ENCODE data around the gene USP4. TPM values are rescaled to one million over a fixed set of nuclear protein-coding genes. Genes with fewer than 3 reads are reported as not detected.

The USP4 gene
- total and polyA plus RNA-seq, 5 donors, result 19.5 to 46.0 (median 39.8) TPM

DNA sequence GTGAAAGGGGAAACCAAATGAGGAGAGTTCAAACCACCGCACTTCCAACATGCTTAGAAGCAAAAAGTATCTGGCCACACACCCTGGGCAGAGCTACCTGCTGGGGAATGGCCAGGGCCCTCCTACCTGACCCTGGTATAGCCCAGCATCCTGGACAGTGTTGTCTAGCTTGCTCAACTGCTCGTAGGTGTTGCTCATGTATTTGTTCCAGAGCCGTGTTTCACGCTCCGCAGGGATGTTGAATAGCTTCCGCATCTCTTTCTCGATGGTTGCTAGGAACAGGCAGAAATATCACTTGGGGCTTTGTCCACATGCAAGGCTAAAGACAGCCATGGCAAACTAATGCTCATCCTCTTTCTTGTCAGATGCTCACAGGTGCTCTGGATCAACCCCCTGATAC lies 15.1 kb downstream of the USP4 start:
- ATAC-seq, result no peak
- Histone ChIP-seq H3K9me3 (ENCODE audit: control insufficient read depth, low read length) (no peaks in the 10 kb centered on the region), H3K27me3 (ENCODE audit: control insufficient read depth, insufficient read depth) (no peaks in the 10 kb centered on the region), H3K4me1 (ENCODE audit: control insufficient read depth, insufficient read depth, low read length) (peaks cover 1% of the 10 kb centered on the region), H3K27ac (ENCODE audit: low read length) (no peak overlapping the region), H3K4me3 (ENCODE audit: low read length) (no peak overlapping the region)
- intact Hi-C loops (cut with DNase I), result loop anchor here in 1 of 4 donors (5.0 kb wide), 1 partner anchor 282 kb away; no protein-coding TSS in a partner anchor
- no peak for DNase-seq
- WGBS, result 92% methylated on average over 7 of the region's 7 CpGs

DNA sequence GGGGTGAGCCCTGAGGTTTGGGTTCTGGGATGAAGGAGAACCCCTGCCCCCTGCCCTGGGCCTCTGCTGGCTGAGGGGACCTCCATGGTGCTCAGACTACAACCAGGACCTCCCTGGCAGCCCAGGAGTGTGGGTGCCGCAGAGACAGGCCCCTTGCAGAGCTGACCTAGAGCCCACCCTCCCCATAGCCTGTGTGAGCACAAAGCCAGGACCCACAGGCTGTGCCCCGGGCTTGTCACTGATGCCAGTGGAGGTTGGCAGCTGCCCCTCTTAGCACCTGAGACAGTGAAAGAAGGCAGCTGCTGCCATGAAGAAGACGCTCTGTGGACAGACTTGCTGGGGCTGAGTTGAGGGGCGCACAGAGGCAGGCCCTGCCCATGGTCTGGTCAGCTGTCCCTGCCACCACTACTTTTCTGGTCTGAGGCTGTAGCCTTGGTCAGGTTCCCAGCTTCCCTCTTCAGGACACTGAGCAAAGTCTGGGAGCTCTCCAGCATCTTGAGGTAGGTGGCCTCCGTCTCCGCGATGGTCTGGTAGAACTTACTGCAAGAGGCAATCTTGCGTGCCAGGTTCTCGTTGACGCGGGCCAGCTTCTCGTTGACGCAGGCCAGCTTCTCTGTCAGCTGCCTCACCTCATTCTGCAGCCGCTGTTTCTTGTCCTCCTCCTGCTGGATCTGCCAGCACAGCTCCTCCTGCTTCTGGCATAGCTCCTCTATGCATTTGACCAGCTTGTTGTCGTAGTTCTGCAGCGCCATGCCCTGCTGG lies 23.0 kb downstream of the USP4 start:
- Histone ChIP-seq H3K27ac (ENCODE audit: low read length) (no peak overlapping the region), H3K27me3 (ENCODE audit: control insufficient read depth, insufficient read depth) (no peaks in the 10 kb centered on the region), H3K9me3 (ENCODE audit: control insufficient read depth, low read length) (no peaks in the 10 kb centered on the region), H3K4me3 (ENCODE audit: low read length) (no peak overlapping the region), H3K4me1 (ENCODE audit: control insufficient read depth, insufficient read depth, low read length) (no peaks in the 10 kb centered on the region)
- 90% methylated on average over 16 of the region's 16 CpGs for WGBS
- intact Hi-C loops (cut with DNase I), result no loop called here
- peak in 1 of 2 donors; percentile 29 for ATAC-seq
- peak in 1 of 3 donors; percentile 24 for DNase-seq

GRCh38 chr3:49313896-49314688 lies 25.8 kb downstream of the USP4 start:
- Histone ChIP-seq H3K27me3 (ENCODE audit: control insufficient read depth, insufficient read depth) (no peaks in the 10 kb centered on the region), H3K4me3 (ENCODE audit: low read length) (no peak overlapping the region), H3K9me3 (ENCODE audit: control insufficient read depth, low read length) (no peaks in the 10 kb centered on the region), H3K27ac (ENCODE audit: low read length) (no peak overlapping the region), H3K4me1 (ENCODE audit: control insufficient read depth, insufficient read depth, low read length) (no peaks in the 10 kb centered on the region)
- WGBS, result 87% methylated on average over 1 of the region's 1 CpG
- ATAC-seq (no peak), DNase-seq (no peak)
- intact Hi-C loops (cut with DNase I), result no loop called here

DNA sequence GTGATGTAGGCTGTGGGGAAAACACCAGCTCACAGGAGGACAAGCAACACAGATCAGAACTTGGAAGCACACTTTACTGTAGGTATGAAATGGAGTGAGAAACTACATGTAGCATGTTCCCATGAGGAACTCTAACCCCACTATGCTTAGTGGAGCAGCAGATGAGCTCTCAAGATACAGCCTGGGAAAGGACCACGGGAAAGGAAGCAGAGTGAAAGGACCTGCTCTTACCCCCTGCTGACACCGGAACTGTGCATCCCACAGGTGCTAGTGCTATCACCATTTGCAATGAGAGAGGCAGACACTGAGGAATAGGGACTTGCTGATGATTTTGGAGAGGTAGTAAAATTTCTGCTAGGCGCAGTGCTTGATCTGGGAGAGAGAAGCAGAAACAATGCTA lies 28.6 kb downstream of the USP4 start:
- Histone ChIP-seq H3K4me3 (ENCODE audit: low read length) (no peak overlapping the region), H3K27me3 (ENCODE audit: control insufficient read depth, insufficient read depth) (no peaks in the 10 kb centered on the region), H3K27ac (ENCODE audit: low read length) (no peak overlapping the region), H3K4me1 (ENCODE audit: control insufficient read depth, insufficient read depth, low read length) (no peaks in the 10 kb centered on the region), H3K9me3 (ENCODE audit: control insufficient read depth, low read length) (no peaks in the 10 kb centered on the region)
- ATAC-seq (no peak), DNase-seq (no peak)
- whole genome bisulfite sequencing, result 91% methylated on average over 3 of the region's 3 CpGs
- intact Hi-C loops (cut with DNase I), result no loop called here

GRCh38 chr3:49310677-49311076 lies 29.2 kb downstream of the USP4 start:
- intact Hi-C loops (cut with DNase I), result no loop called here

GRCh38 chr3:49305608-49306007 lies 34.2 kb downstream of the USP4 start:
- Histone ChIP-seq H3K4me3 (ENCODE audit: low read length) (no peak overlapping the region), H3K9me3 (ENCODE audit: control insufficient read depth, low read length) (no peaks in the 10 kb centered on the region), H3K27ac (ENCODE audit: low read length) (no peak overlapping the region), H3K27me3 (ENCODE audit: control insufficient read depth, insufficient read depth) (no peaks in the 10 kb centered on the region), H3K4me1 (ENCODE audit: control insufficient read depth, insufficient read depth, low read length) (no peaks in the 10 kb centered on the region)
- peak in 1 of 3 donors; percentile 4 for DNase-seq
- intact Hi-C loops (cut with DNase I), result no loop called here
- WGBS, result 91% methylated on average over 5 of the region's 5 CpGs
- no peak for ATAC-seq

More at GRCh38 chr3:49310677-49311076, 29.2 kb downstream of the USP4 start:
- Histone ChIP-seq H3K9me3 (ENCODE audit: control insufficient read depth, low read length) (no peaks in the 10 kb centered on the region), H3K27me3 (ENCODE audit: control insufficient read depth, insufficient read depth) (no peaks in the 10 kb centered on the region), H3K4me3 (ENCODE audit: low read length) (no peak overlapping the region), H3K4me1 (ENCODE audit: control insufficient read depth, insufficient read depth, low read length) (no peaks in the 10 kb centered on the region), H3K27ac (ENCODE audit: low read length) (no peak overlapping the region)
- ATAC-seq (no peak), DNase-seq (no peak)
- 98% methylated on average over 1 of the region's 1 CpG for WGBS

DNA sequence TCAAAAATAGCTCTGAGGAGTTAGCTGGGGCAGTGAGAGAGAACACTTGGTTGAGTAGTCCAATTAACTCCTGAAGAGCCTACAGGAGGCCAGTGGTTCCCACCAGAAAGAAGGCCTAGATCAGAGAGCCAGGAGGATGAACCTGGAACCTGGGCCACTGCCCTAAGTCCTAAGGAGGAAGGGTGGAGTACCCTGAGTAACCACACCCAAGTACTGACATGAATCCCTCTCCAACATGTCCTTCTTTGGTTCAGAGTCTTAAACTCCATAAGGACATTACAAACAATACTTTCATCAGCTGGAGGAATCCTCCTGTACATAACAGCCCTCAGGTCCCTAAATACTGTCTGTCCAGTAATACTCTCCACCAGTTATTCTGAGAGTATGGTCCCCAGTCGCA lies 37.2 kb downstream of the USP4 start:
- Histone ChIP-seq H3K4me3 (ENCODE audit: low read length) (no peak overlapping the region), H3K4me1 (ENCODE audit: control insufficient read depth, insufficient read depth, low read length) (no peaks in the 10 kb centered on the region), H3K9me3 (ENCODE audit: control insufficient read depth, low read length) (no peaks in the 10 kb centered on the region), H3K27me3 (ENCODE audit: control insufficient read depth, insufficient read depth) (no peaks in the 10 kb centered on the region), H3K27ac (ENCODE audit: low read length) (no peak overlapping the region)
- ATAC-seq (no peak), DNase-seq (peak in 1 of 3 donors; percentile 1)
- intact Hi-C loops (cut with DNase I), result no loop called here
- WGBS, result 94% methylated on average over 1 of the region's 1 CpG

DNA sequence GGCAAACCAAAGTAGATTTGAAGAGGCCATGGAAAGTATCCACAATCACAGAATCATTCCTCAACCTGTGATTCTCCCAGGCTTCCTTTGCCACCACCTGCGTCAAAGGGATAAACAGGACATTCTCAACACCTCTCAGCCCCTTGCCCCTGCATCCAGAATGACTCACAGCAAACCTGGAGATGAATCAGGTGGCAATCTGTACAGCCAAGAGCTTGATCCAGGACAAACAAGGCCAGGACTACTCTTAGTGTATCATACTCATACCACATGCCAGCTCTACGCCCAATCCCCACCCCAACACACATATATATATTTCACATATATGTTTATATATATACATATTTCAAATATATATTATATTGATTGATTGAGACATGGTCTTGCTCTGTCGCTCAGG lies 39.3 kb downstream of the USP4 start:
- DNase-seq (no peak), ATAC-seq (no peak)
- intact Hi-C loops (cut with DNase I), result no loop called here
- 98% methylated on average over 3 of the region's 3 CpGs for WGBS
- H3K4me3 ChIP-seq (ENCODE audit: low read length), result no peak overlapping the region
- no peaks in the 10 kb centered on the region for H3K9me3 ChIP-seq (ENCODE audit: control insufficient read depth, low read length)
- no peak overlapping the region for H3K27ac ChIP-seq (ENCODE audit: low read length)
- no peaks in the 10 kb centered on the region for H3K27me3 ChIP-seq (ENCODE audit: control insufficient read depth, insufficient read depth)
- H3K4me1 ChIP-seq (ENCODE audit: control insufficient read depth, insufficient read depth, low read length), result peaks cover 6% of the 10 kb centered on the region

DNA sequence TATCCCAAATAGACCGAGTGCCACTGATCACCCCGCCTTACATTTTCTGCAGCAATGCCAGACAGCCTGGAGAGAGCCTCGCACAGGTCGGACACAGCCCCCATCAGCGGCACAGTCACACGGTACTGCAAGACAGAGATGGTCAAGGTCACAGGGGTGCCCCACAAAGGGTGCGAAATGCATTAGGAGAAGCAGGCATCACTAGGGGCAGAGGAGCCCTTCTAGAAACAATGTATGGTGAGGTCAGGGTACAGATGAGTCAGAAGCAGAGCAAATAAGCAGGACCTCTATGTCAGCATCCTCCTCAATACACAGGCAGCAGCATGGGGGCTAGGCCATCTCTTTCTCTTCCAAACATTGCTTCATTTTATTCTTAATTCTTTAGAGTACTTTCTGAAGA lies 41.3 kb downstream of the USP4 start:
- H3K27me3 ChIP-seq (ENCODE audit: control insufficient read depth, insufficient read depth), result no peaks in the 10 kb centered on the region
- WGBS, result 90% methylated on average over 7 of the region's 7 CpGs
- peaks cover 6% of the 10 kb centered on the region for H3K4me1 ChIP-seq (ENCODE audit: control insufficient read depth, insufficient read depth, low read length)
- DNase-seq (peak in 1 of 3 donors; percentile 32), ATAC-seq (no peak)
- H3K4me3 ChIP-seq (ENCODE audit: low read length), result no peak overlapping the region
- H3K27ac ChIP-seq (ENCODE audit: low read length), result no peak overlapping the region
- H3K9me3 ChIP-seq (ENCODE audit: control insufficient read depth, low read length), result no peaks in the 10 kb centered on the region
- intact Hi-C loops (cut with DNase I), result loop anchor here in 1 of 4 donors (10.0 kb wide), 1 partner anchor 146 kb away; no protein-coding TSS in a partner anchor

DNA sequence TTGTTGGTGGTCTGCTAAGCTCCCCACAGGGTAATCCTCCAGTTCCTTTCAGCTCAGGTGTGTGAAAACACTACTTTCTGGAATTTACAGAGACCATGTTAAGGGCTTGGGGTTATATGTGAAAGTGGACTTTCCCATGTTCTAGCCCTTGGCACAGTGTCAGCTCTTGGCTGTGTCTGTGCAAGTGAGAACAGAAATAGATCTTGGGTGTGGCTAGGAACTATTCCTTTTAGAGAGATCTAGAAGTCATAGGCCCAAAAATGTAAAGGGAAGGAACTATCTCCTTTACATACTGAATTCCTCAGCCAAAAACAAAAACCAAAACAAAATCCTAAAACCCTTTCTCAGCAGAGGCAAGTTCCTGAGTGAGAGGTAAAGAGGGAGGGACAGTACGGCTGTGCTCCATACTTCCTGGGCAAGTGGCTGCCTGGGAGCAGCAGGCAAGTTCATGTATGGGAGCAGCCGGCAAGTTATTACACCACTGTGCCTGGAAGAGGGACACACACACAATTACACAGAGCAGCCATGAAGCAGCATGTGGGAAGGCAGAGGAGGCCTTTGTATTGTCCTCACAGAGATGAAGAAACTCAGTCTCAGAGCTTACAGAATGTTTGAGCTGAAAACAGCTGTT lies 43.0 kb downstream of the USP4 start:
- Histone ChIP-seq H3K9me3 (ENCODE audit: control insufficient read depth, low read length) (no peaks in the 10 kb centered on the region), H3K4me3 (ENCODE audit: low read length) (no peak overlapping the region), H3K27me3 (ENCODE audit: control insufficient read depth, insufficient read depth) (no peaks in the 10 kb centered on the region), H3K4me1 (ENCODE audit: control insufficient read depth, insufficient read depth, low read length) (peaks cover 6% of the 10 kb centered on the region), H3K27ac (ENCODE audit: low read length) (peak overlapping the region; percentile 92)
- peak; percentile 69 to 86 (median 76) for DNase-seq
- intact Hi-C loops (cut with DNase I), result loop anchor here in 1 of 4 donors (10.0 kb wide), 1 partner anchor 148 kb away; no protein-coding TSS in a partner anchor
- ATAC-seq, result peak; percentile 81 to 88
- 47% methylated on average over 2 of the region's 2 CpGs for WGBS

Data from right cardiac atrium (tissue), 5 donors.